ENCODE data around the gene SYT7. TPM values are rescaled to one million over a fixed set of nuclear protein-coding genes. Genes with fewer than 3 reads are reported as not detected.

SYT7 gene
- total and polyA plus RNA-seq, 2 donors (not counting 1 experiment from before 2014, with no cell fraction given), result not detected

DNA sequence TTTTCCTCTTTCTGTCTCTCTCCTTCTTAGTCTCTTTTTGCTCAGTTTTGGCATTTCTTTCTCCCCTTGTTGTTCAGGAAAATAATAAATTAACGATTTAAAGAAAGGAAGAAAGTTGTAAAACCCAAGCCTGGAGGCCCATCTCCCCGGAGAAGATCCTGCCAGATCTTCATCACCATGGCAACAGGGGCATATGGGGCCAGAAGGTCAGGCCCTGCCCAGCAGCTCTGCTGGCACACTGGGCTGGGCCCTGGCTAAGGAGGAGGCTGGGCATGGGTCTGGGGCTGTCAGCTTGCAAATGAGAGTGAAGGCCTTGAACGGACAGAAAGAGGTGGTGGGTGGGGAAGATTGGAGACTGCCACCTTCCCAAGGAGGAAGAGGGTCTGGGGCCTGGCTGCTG is 69.5 kb downstream of the SYT7 start:
- no peaks in the 10 kb centered on the region for H3K9me3 Mint-ChIP-seq (ENCODE audit: insufficient read depth)
- H3K4me3 Mint-ChIP-seq, result peak overlapping the region; percentile 48
- no peaks in the 10 kb centered on the region for H3K36me3 ChIP-seq (replicated peaks in 1 of 2; ENCODE audit: control extremely low read depth in 1 of 2, control insufficient read depth in 1 of 2, extremely low read depth in 1 of 2, insufficient read depth in 2 of 2, low read length in 1 of 2)
- H3K79me2 ChIP-seq (ENCODE audit: control insufficient read depth, insufficient read depth, low read length), result no peaks in the 10 kb centered on the region
- H2AFZ ChIP-seq (ENCODE audit: insufficient read depth, low read depth, low read length, poor library complexity, severe bottlenecking), result no peak overlapping the region
- WGBS (ENCODE audit: insufficient coverage), result 51% methylated on average over 2 of the region's 3 CpGs
- H3K27ac Mint-ChIP-seq, result no peak overlapping the region
- TF ChIP-seq, protein P1, sequence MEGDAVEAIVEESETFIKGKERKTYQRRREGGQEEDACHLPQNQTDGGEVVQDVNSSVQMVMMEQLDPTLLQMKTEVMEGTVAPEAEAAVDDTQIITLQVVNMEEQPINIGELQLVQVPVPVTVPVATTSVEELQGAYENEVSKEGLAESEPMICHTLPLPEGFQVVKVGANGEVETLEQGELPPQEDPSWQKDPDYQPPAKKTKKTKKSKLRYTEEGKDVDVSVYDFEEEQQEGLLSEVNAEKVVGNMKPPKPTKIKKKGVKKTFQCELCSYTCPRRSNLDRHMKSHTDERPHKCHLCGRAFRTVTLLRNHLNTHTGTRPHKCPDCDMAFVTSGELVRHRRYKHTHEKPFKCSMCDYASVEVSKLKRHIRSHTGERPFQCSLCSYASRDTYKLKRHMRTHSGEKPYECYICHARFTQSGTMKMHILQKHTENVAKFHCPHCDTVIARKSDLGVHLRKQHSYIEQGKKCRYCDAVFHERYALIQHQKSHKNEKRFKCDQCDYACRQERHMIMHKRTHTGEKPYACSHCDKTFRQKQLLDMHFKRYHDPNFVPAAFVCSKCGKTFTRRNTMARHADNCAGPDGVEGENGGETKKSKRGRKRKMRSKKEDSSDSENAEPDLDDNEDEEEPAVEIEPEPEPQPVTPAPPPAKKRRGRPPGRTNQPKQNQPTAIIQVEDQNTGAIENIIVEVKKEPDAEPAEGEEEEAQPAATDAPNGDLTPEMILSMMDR (IDR thresholded peaks at IDR 0.05), result no peak
- H3K4me1 ChIP-seq (ENCODE audit: control insufficient read depth in 2 of 2, insufficient read depth in 2 of 2, low read length in 2 of 2), result peaks cover 18 to 21% of the 10 kb centered on the region in 2 donors
- no peak for DNase-seq
- CTCF ChIA-PET, result interaction anchor here (1.4 kb wide), 1 partner anchor 34 kb away, joined by 3 read pairs; no protein-coding TSS in a partner anchor
- peaks cover 0 to 59% (median 19%) of the 10 kb centered on the region in 4 experiments for H3K27me3 ChIP-seq (replicated peaks in 1 of 4; ENCODE audit: control extremely low read depth in 1 of 4, control insufficient read depth in 3 of 4, insufficient read depth in 4 of 4, low read length in 3 of 4)
- POLR2A ChIA-PET, result no interaction called here
- ATAC-seq (ENCODE audit: low read depth), result no peak
- intact Hi-C loops (cut with micrococcal nuclease), result no loop called here
- peaks cover 0 to 9% (median 0%) of the 10 kb centered on the region in 3 donors for H3K9me3 ChIP-seq (ENCODE audit: control extremely low read depth in 1 of 3, control insufficient read depth in 2 of 3, insufficient read depth in 1 of 3, low read length in 2 of 3)
- no peak overlapping the region for H3K9ac ChIP-seq (ENCODE audit: low read length)
- no peaks in the 10 kb centered on the region for H4K20me1 ChIP-seq (ENCODE audit: control insufficient read depth, insufficient read depth, low read length, poor library complexity, severe bottlenecking)
- peaks cover 12% of the 10 kb centered on the region for H3K4me1 Mint-ChIP-seq
- H3K4me2 ChIP-seq (replicated peaks; ENCODE audit: low read depth, low read length, poor library complexity, severe bottlenecking), result no peak overlapping the region
- no peak overlapping the region for H3K27ac ChIP-seq (ENCODE audit: low read length in 2 of 2)
- H3K27me3 Mint-ChIP-seq, result peaks cover 47% of the 10 kb centered on the region
- no peak overlapping the region for H3K4me3 ChIP-seq (ENCODE audit: control extremely low read depth in 1 of 5, extremely low read depth in 1 of 5, insufficient read depth in 1 of 5, low read depth in 2 of 5, low read length in 4 of 5)

DNA sequence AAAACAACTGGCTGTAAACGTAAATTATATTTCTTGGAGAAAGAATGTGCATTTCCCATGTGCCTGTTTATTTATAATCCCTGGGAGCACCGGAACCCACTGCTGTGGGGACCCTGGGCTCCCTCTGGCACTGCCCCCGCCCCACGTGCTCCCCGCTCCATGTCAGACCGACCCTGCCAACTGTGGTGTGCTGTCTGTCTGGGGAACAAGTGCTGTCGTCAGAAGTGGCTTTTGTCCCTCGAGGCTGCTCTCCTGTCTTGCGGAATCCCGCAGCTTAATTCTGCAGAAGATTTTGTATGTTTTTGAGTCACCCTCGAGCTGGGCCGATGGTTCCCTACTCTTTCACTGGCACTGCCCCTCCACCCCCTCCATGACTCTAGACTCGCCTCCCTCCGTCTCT is 69.9 kb downstream of the SYT7 start:
- H4K20me1 ChIP-seq (ENCODE audit: control insufficient read depth, insufficient read depth, low read length, poor library complexity, severe bottlenecking), result no peaks in the 10 kb centered on the region
- ChIA-PET POLR2A (no interaction called here), CTCF (interaction anchor here (1.4 kb wide), 1 partner anchor 33 kb away, joined by 3 read pairs; no protein-coding TSS in a partner anchor)
- no peak for DNase-seq
- H3K36me3 ChIP-seq (replicated peaks in 1 of 2; ENCODE audit: control extremely low read depth in 1 of 2, control insufficient read depth in 1 of 2, extremely low read depth in 1 of 2, insufficient read depth in 2 of 2, low read length in 1 of 2), result no peaks in the 10 kb centered on the region
- no peak overlapping the region for H3K9ac ChIP-seq (ENCODE audit: low read length)
- WGBS (ENCODE audit: insufficient coverage), result 92% methylated on average over 12 of the region's 14 CpGs
- Mint-ChIP-seq H3K27me3 (peaks cover 49% of the 10 kb centered on the region), H3K4me3 (peak overlapping the region; percentile 48), H3K4me1 (peaks cover 12% of the 10 kb centered on the region), H3K9me3 (ENCODE audit: insufficient read depth) (no peaks in the 10 kb centered on the region), H3K27ac (no peak overlapping the region)
- peaks cover 0 to 58% (median 17%) of the 10 kb centered on the region in 4 experiments for H3K27me3 ChIP-seq (replicated peaks in 1 of 4; ENCODE audit: control extremely low read depth in 1 of 4, control insufficient read depth in 3 of 4, insufficient read depth in 4 of 4, low read length in 3 of 4)
- TF ChIP-seq, protein P1 (IDR thresholded peaks at IDR 0.05), result no peak
- no peak for TF ChIP-seq EZH2 (IDR thresholded peaks at IDR 0.05; ENCODE audit: borderline replicate concordance, insufficient read depth, low read depth, low read length, poor library complexity, severe bottlenecking)
- H3K27ac ChIP-seq (ENCODE audit: low read length in 2 of 2), result no peak overlapping the region
- H3K4me3 ChIP-seq (ENCODE audit: control extremely low read depth in 1 of 5, extremely low read depth in 1 of 5, insufficient read depth in 1 of 5, low read depth in 2 of 5, low read length in 4 of 5), result no peak overlapping the region
- intact Hi-C loops (cut with micrococcal nuclease), result no loop called here
- H2AFZ ChIP-seq (ENCODE audit: insufficient read depth, low read depth, low read length, poor library complexity, severe bottlenecking), result no peak overlapping the region
- H3K4me2 ChIP-seq (replicated peaks; ENCODE audit: low read depth, low read length, poor library complexity, severe bottlenecking), result no peak overlapping the region
- ATAC-seq (ENCODE audit: low read depth), result no peak
- H3K4me1 ChIP-seq (ENCODE audit: control insufficient read depth in 2 of 2, insufficient read depth in 2 of 2, low read length in 2 of 2), result peaks cover 17% of the 10 kb centered on the region in 2 donors
- peaks cover 0 to 9% (median 0%) of the 10 kb centered on the region in 3 donors for H3K9me3 ChIP-seq (ENCODE audit: control extremely low read depth in 1 of 3, control insufficient read depth in 2 of 3, insufficient read depth in 1 of 3, low read length in 2 of 3)
- H3K79me2 ChIP-seq (ENCODE audit: control insufficient read depth, insufficient read depth, low read length), result no peaks in the 10 kb centered on the region
